ENCODE measurements around the gene PANX2. TPM values are rescaled to one million over a fixed set of nuclear protein-coding genes. Genes with fewer than 3 reads are reported as not detected.

Gene PANX2
- total RNA-seq, 1 donor, result under 0.01 TPM

- Histone ChIP-seq H3K9me3 (ENCODE audit: low read depth, low read length) (no peaks in the 10 kb centered on the region), H3K79me2 (ENCODE audit: insufficient read depth, low read length) (peaks cover 54% of the 10 kb centered on the region), H3K4me2 (ENCODE audit: insufficient read depth, low read length) (no peak overlapping the region), H3K36me3 (ENCODE audit: insufficient read depth, low read length) (peaks cover 40% of the 10 kb centered on the region), H3K27me3 (ENCODE audit: insufficient read depth, low read length) (no peaks in the 10 kb centered on the region), H2AFZ (ENCODE audit: low read length) (no peak overlapping the region), H3K27ac (ENCODE audit: low read depth, low read length) (no peak overlapping the region), H3K4me1 (ENCODE audit: insufficient read depth, low read length) (peaks cover 6% of the 10 kb centered on the region), H3K4me3 (ENCODE audit: insufficient read depth, low read length) (no peak overlapping the region), H4K20me1 (ENCODE audit: insufficient read depth, low read length) (peaks cover 43% of the 10 kb centered on the region)
- no peak for DNase-seq (ENCODE audit: insufficient read length, low spot score, missing footprints)
- no peak for TF ChIP-seq CTCF (IDR thresholded peaks at IDR 0.05; ENCODE audit: extremely low read depth, low read depth, low read length)
Measured at GRCh38 chr22:50205781-50206569, 35.4 kb downstream of the PANX2 start.

GRCh38 chr22:50206599-50206998 lies 36.1 kb downstream of the PANX2 start:
- Histone ChIP-seq H3K27ac (ENCODE audit: low read depth, low read length) (no peak overlapping the region), H3K4me1 (ENCODE audit: insufficient read depth, low read length) (peaks cover 6% of the 10 kb centered on the region), H3K27me3 (ENCODE audit: insufficient read depth, low read length) (no peaks in the 10 kb centered on the region), H3K4me2 (ENCODE audit: insufficient read depth, low read length) (no peak overlapping the region), H3K79me2 (ENCODE audit: insufficient read depth, low read length) (peaks cover 54% of the 10 kb centered on the region), H3K9me3 (ENCODE audit: low read depth, low read length) (no peaks in the 10 kb centered on the region), H3K4me3 (ENCODE audit: insufficient read depth, low read length) (no peak overlapping the region), H4K20me1 (ENCODE audit: insufficient read depth, low read length) (peaks cover 42% of the 10 kb centered on the region), H2AFZ (ENCODE audit: low read length) (no peak overlapping the region), H3K36me3 (ENCODE audit: insufficient read depth, low read length) (peaks cover 44% of the 10 kb centered on the region)
- TF ChIP-seq CTCF (IDR thresholded peaks at IDR 0.05; ENCODE audit: extremely low read depth, low read depth, low read length), result peak; percentile 41
- DNase-seq (ENCODE audit: insufficient read length, low spot score, missing footprints), result peak; percentile 95

GRCh38 chr22:50207383-50208140 lies 37.0 kb downstream of the PANX2 start:
- H3K9me3 ChIP-seq (ENCODE audit: low read depth, low read length), result no peaks in the 10 kb centered on the region
- H3K27ac ChIP-seq (ENCODE audit: low read depth, low read length), result no peak overlapping the region
- no peaks in the 10 kb centered on the region for H3K27me3 ChIP-seq (ENCODE audit: insufficient read depth, low read length)
- DNase-seq (ENCODE audit: insufficient read length, low spot score, missing footprints), result peak; percentile 92
- no peak for TF ChIP-seq CTCF (IDR thresholded peaks at IDR 0.05; ENCODE audit: extremely low read depth, low read depth, low read length)
- H4K20me1 ChIP-seq (ENCODE audit: insufficient read depth, low read length), result peaks cover 36% of the 10 kb centered on the region
- H3K4me1 ChIP-seq (ENCODE audit: insufficient read depth, low read length), result no peaks in the 10 kb centered on the region
- no peak overlapping the region for H2AFZ ChIP-seq (ENCODE audit: low read length)
- H3K4me2 ChIP-seq (ENCODE audit: insufficient read depth, low read length), result no peak overlapping the region
- no peak overlapping the region for H3K4me3 ChIP-seq (ENCODE audit: insufficient read depth, low read length)
- H3K36me3 ChIP-seq (ENCODE audit: insufficient read depth, low read length), result peaks cover 52% of the 10 kb centered on the region
- peaks cover 51% of the 10 kb centered on the region for H3K79me2 ChIP-seq (ENCODE audit: insufficient read depth, low read length)

GRCh38 chr22:50208430-50208938 lies 38.0 kb downstream of the PANX2 start:
- no peak overlapping the region for H3K4me2 ChIP-seq (ENCODE audit: insufficient read depth, low read length)
- peaks cover 52% of the 10 kb centered on the region for H3K79me2 ChIP-seq (ENCODE audit: insufficient read depth, low read length)
- no peaks in the 10 kb centered on the region for H3K4me1 ChIP-seq (ENCODE audit: insufficient read depth, low read length)
- no peak overlapping the region for H3K4me3 ChIP-seq (ENCODE audit: insufficient read depth, low read length)
- no peaks in the 10 kb centered on the region for H3K27me3 ChIP-seq (ENCODE audit: insufficient read depth, low read length)
- H3K36me3 ChIP-seq (ENCODE audit: insufficient read depth, low read length), result peaks cover 52% of the 10 kb centered on the region
- H3K9me3 ChIP-seq (ENCODE audit: low read depth, low read length), result no peaks in the 10 kb centered on the region
- H4K20me1 ChIP-seq (ENCODE audit: insufficient read depth, low read length), result peaks cover 41% of the 10 kb centered on the region
- DNase-seq (ENCODE audit: insufficient read length, low spot score, missing footprints), result no peak
- no peak for TF ChIP-seq CTCF (IDR thresholded peaks at IDR 0.05; ENCODE audit: extremely low read depth, low read depth, low read length)
- no peak overlapping the region for H3K27ac ChIP-seq (ENCODE audit: low read depth, low read length)
- no peak overlapping the region for H2AFZ ChIP-seq (ENCODE audit: low read length)
